IMR-90 (cell line): ENCODE data around the gene CLMP. TPM values are rescaled to one million over a fixed set of nuclear protein-coding genes. Genes with fewer than 3 reads are reported as not detected.
A peak's percentile ranks its signal among the peaks of the same experiment; 100 is the strongest.

Experiments
- ATAC-seq: fragments of 200-7000 bp; cut with Tn5 transposase; 2 replicates; pipeline ENCODE4 v1.9.1; 2020; ENCODE audit warnings: low read depth, mild to moderate bottlenecking, moderate library complexity
- BruUV-seq: library from RNA; stranded (reverse); fragments of 400-500 nt; replicated peaks from 2 replicates; lab custom pipeline; 2021; lab: Mats Ljungman, UMichigan
- CTCF ChIA-PET: fragments of 300-600 bp; formaldehyde crosslinking; extraction: SDS; loops from one replicate; lab custom pipeline; 2021; ENCODE audit warnings: antibody characterized with exemption; lab: Yijun Ruan, JAX
- POLR2A ChIA-PET: fragments of 300-600 bp; sonication (Branson Sonifier 250); formaldehyde crosslinking; loops from one replicate; lab custom pipeline; 2022; ENCODE audit warnings: antibody characterized with exemption; ENCODE audit not compliant: unreplicated experiment; lab: Charles Lee
- DNase-seq: peaks from one replicate; pipeline ENCODE4 v3.0.0; 2013
- H2AFZ ChIP-seq: replicated peaks from 2 replicates; pipeline ENCODE3; 2013; ENCODE audit warnings: low read length, mild to moderate bottlenecking; ENCODE audit not compliant: poor library complexity
- H2AK5ac ChIP-seq: 2 replicates; pipeline ENCODE4 v1.6.1; 2013; ENCODE audit warnings: low read depth, low read length, inconsistent platforms
- H2AK9ac ChIP-seq: replicated peaks from 2 replicates; pipeline ENCODE3; 2013; ENCODE audit warnings: mild to moderate bottlenecking, low read depth, low read length, moderate library complexity; ENCODE audit not compliant: poor library complexity
- H2BK120ac ChIP-seq: 2 replicates; pipeline ENCODE4 v1.6.1; 2013; ENCODE audit warnings: low read depth, low read length, inconsistent platforms
- H2BK15ac ChIP-seq: 3 replicates; pipeline ENCODE4 v1.6.1; 2013; ENCODE audit warnings: low read depth, low read length, inconsistent platforms
- H2BK20ac ChIP-seq: 2 replicates; pipeline ENCODE4 v1.6.1; 2013; ENCODE audit warnings: low read depth, mild to moderate bottlenecking, inconsistent platforms, low read length, moderate library complexity
- H2BK5ac ChIP-seq: 2 replicates; pipeline ENCODE4 v1.6.1; 2013; ENCODE audit warnings: mild to moderate bottlenecking, low read depth, low read length, inconsistent platforms; ENCODE audit not compliant: poor library complexity, severe bottlenecking
- H3K14ac ChIP-seq: replicated peaks from 2 replicates; pipeline ENCODE4 v1.6.1; 2013; ENCODE audit warnings: low read depth, low read length, inconsistent platforms
- H3K18ac ChIP-seq: 2 replicates; pipeline ENCODE4 v1.6.1; 2013; ENCODE audit warnings: low read depth, low read length, control low read depth
- H3K23ac ChIP-seq: 2 replicates; pipeline ENCODE4 v1.6.1; 2013; ENCODE audit warnings: low read depth, low read length, inconsistent platforms
- H3K27ac ChIP-seq: 2 replicates; pipeline ENCODE4 v1.5.1; 2013; ENCODE audit warnings: mild to moderate bottlenecking, control low read depth, low read length; ENCODE audit not compliant: insufficient read depth
- H3K27me3 ChIP-seq: 2 replicates; pipeline ENCODE4 v1.6.1; 2013; ENCODE audit warnings: low read length; ENCODE audit not compliant: control insufficient read depth, insufficient read depth
- H3K36me3 ChIP-seq: 2 replicates; pipeline ENCODE4 v1.6.1; 2013; ENCODE audit warnings: low read length, mixed read lengths; ENCODE audit not compliant: control insufficient read depth, insufficient read depth
- H3K4ac ChIP-seq: 2 replicates; pipeline ENCODE4 v1.6.1; 2013; ENCODE audit warnings: low read depth, low read length, inconsistent platforms
- H3K4me1 ChIP-seq: 2 replicates; pipeline ENCODE4 v1.6.1; 2013; ENCODE audit warnings: low read length, mixed read lengths; ENCODE audit not compliant: control insufficient read depth, insufficient read depth
- H3K4me2 ChIP-seq: 2 replicates; pipeline ENCODE4 v1.6.1; 2013; ENCODE audit warnings: low read depth, mild to moderate bottlenecking, control low read depth, low read length, moderate library complexity
- H3K4me3 ChIP-seq: 2 replicates; pipeline ENCODE4 v1.5.1; 2013; ENCODE audit warnings: low read depth, mild to moderate bottlenecking, control low read depth, low read length, moderate library complexity; ENCODE audit not compliant: insufficient read depth
- H3K56ac ChIP-seq: 2 replicates; pipeline ENCODE4 v1.6.1; 2013; ENCODE audit warnings: low read length, inconsistent platforms; ENCODE audit not compliant: insufficient read depth; ENCODE audit errors: extremely low read depth
- H3K79me1 ChIP-seq, 2 experiments: 2 replicates each; pipeline ENCODE4 v1.6.1; 2013; ENCODE audit warnings: low read length in 2 of 2, inconsistent platforms in 1 of 2, low read depth in 1 of 2
- H3K9ac ChIP-seq: 2 replicates; pipeline ENCODE4 v1.6.1; 2013; ENCODE audit warnings: low read depth, low read length, control low read depth
- H3K9me1 ChIP-seq: 2 replicates; pipeline ENCODE4 v1.6.1; 2013; ENCODE audit warnings: low read length, inconsistent platforms; ENCODE audit not compliant: insufficient read depth
- H3K9me3 ChIP-seq: 2 replicates; pipeline ENCODE4 v1.6.1; 2013; ENCODE audit warnings: low read length; ENCODE audit not compliant: control insufficient read depth, insufficient read depth
- H4K20me1 ChIP-seq: 2 replicates; pipeline ENCODE4 v1.6.1; 2013; ENCODE audit warnings: low read length, inconsistent platforms; ENCODE audit not compliant: insufficient read depth
- H4K5ac ChIP-seq: 2 replicates; pipeline ENCODE4 v1.6.1; 2013; ENCODE audit warnings: mild to moderate bottlenecking, low read depth, low read length, control low read depth
- H4K8ac ChIP-seq, 2 experiments: 2 replicates each; pipeline ENCODE4 v1.6.1; 2013; ENCODE audit warnings: low read depth in 2 of 2, low read length in 2 of 2, control low read depth in 1 of 2, inconsistent platforms in 1 of 2
- H4K91ac ChIP-seq: 2 replicates; pipeline ENCODE4 v1.6.1; 2013; ENCODE audit warnings: low read depth, low read length, inconsistent platforms; ENCODE audit not compliant: insufficient read depth
- BHLHE40 ChIP-seq: fragments of 150-350 bp; IDR thresholded peaks from 2 replicates; pipeline ENCODE4 v1.6.1; 2016; ENCODE audit warnings: mild to moderate bottlenecking, low read depth, low read length
- CEBPB ChIP-seq: IDR thresholded peaks from 2 replicates; pipeline ENCODE4 v1.6.1; 2012; ENCODE audit warnings: low read depth, low read length, improper control_type of control experiment
- CHD1 ChIP-seq: IDR thresholded peaks from 2 replicates; pipeline ENCODE4 v1.6.1; 2012; ENCODE audit warnings: low read depth, low read length, improper control_type of control experiment
- FOS ChIP-seq: fragments of 150-350 bp; IDR thresholded peaks from 2 replicates; pipeline ENCODE4 v1.6.1; 2016; ENCODE audit warnings: low read depth, low read length
- MAFK ChIP-seq: IDR thresholded peaks from 2 replicates; pipeline ENCODE4 v1.6.1; 2012; ENCODE audit warnings: low read depth, low read length, improper control_type of control experiment
- NFE2L2 ChIP-seq: fragments of 150-350 bp; IDR thresholded peaks from 2 replicates; pipeline ENCODE4 v1.6.1; 2016; ENCODE audit warnings: low read depth, mild to moderate bottlenecking, low read length
- POLR2A ChIP-seq: IDR thresholded peaks from 2 replicates; pipeline ENCODE4 v1.6.1; 2012; ENCODE audit warnings: mild to moderate bottlenecking, low read depth, low read length
- SMC3 ChIP-seq: fragments of 150-350 bp; IDR thresholded peaks from 2 replicates; pipeline ENCODE4 v1.6.1; 2016; ENCODE audit warnings: low read depth, mild to moderate bottlenecking, antibody characterized with exemption, low read length, moderate library complexity
- WGBS, 2 experiments: methylation state at CpG; one replicate each; pipeline versions ENCODE4 v1.1.5 to v1.1.7; 2013; ENCODE audit warnings: missing lambda C conversion rate in 2 of 2; ENCODE audit not compliant: insufficient read length in 1 of 2; ENCODE audit errors: extremely low coverage in 2 of 2; 5-methylcytosine and 5-hydroxymethylcytosine counted together
- dilution Hi-C: fragments of 300-500 bp; cut with HindIII; formaldehyde crosslinking; loops from one replicate; pipeline ENCODE4 v1.14.3; 2018; ENCODE audit warnings: low sequenced_read_pairs; ENCODE audit not compliant: unreplicated experiment
- in situ Hi-C: fragments of 300-500 bp; cut with MboI; formaldehyde crosslinking; loops from 3 replicates; pipeline ENCODE4 v1.14.3; 2019; ENCODE audit warnings: low sequenced_read_pairs, inconsistent platforms, mixed read lengths
- intact Hi-C: fragments of 100-400 bp; cut with micrococcal nuclease; formaldehyde crosslinking; loops from 2 replicates; pipeline ENCODE4 v1.10.0; 2022
- polyA plus RNA-seq, 3 experiments: library from polyadenylated mRNA; depleted of rRNA; stranded (reverse); fragments of >200 nt; gene quantifications; 2 replicates each; pipeline ENCODE4 v1.2.3, GENCODE V29; 2012; ENCODE audit warnings: low replicate concordance in 1 of 3
- total RNA-seq: library from RNA; depleted of rRNA; stranded (reverse); fragments of >200 nt; gene quantifications from 2 replicates; pipeline ENCODE4 v1.2.3, GENCODE V29; 2012
- TF ChIP-seq, protein P1 (sequence below): conservative IDR thresholded peaks from 2 replicates; pipeline ENCODE4 v1.5.1; 2012; ENCODE audit warnings: mild to moderate bottlenecking, low read depth, low read length, improper control_type of control experiment

CLMP gene
- total and polyA plus RNA-seq, 2 of the 4 experiments (the other 2 are of a cell fraction) = 54.7 to 95.7 TPM

- peak overlapping the region; percentile 64; the same call in 1 of the 3 replicates for H2BK15ac ChIP-seq
- POLR2A ChIA-PET = no interaction called here
- peak overlapping the region; percentile 53; the same call in 1 of the 2 replicates for H2BK120ac ChIP-seq
- no peak for DNase-seq
- peak overlapping the region; percentile 24 for H3K18ac ChIP-seq
- H3K23ac ChIP-seq = no peak overlapping the region
- in situ Hi-C loops (no loop called here), intact Hi-C loops (no loop called here), dilution Hi-C loops (no loop called here)
- no peaks in the 10 kb centered on the region for H3K79me1 ChIP-seq
- H3K9me3 ChIP-seq = no peaks in the 10 kb centered on the region
- peaks cover 17% of the 10 kb centered on the region; the same call in 1 of the 2 replicates for H3K9me1 ChIP-seq
- H2AK9ac ChIP-seq = no peak overlapping the region
- H3K4me1 ChIP-seq = peaks cover 19% of the 10 kb centered on the region
- H3K4ac ChIP-seq = peak overlapping the region; percentile 61; the same call in 1 of the 2 replicates
- H4K5ac ChIP-seq = 0 out of 2 replicates have a peak overlapping the region, but pooled peaks have one; percentile 28
- no peaks in the 10 kb centered on the region for H4K20me1 ChIP-seq
- CTCF ChIA-PET = interaction anchor here (1.2 to 2.2 kb wide), 2 partner anchors 9 to 44 kb away, joined by 3 to 8 read pairs; no protein-coding TSS in a partner anchor
- H3K36me3 ChIP-seq = no peaks in the 10 kb centered on the region
- WGBS, 2 experiments = 100% methylated on average over 1 of the region's 4 CpGs; no CpG with 5 or more reads in 1 of the 2 experiments
- ATAC-seq = no peak
- no peaks in the 10 kb centered on the region for H3K27me3 ChIP-seq
- no peak overlapping the region for H2AFZ ChIP-seq
- H2BK5ac ChIP-seq = no peak overlapping the region
- H2AK5ac ChIP-seq = peak overlapping the region; percentile 68; the same call in 1 of the 2 replicates
- no peak overlapping the region for H3K27ac ChIP-seq
- H3K9ac ChIP-seq = no peak overlapping the region
- peak overlapping the region; percentile 12; the same call in 1 of the 2 replicates for H2BK20ac ChIP-seq
- H3K14ac ChIP-seq = 0 out of 2 replicates have a peak overlapping the region, but pooled peaks have one; percentile 42
- H3K4me3 ChIP-seq = no peak overlapping the region
- no peak for TF ChIP-seq MAFK
- no peak for TF ChIP-seq BHLHE40
- no peak for TF ChIP-seq CHD1
- TF ChIP-seq, protein P1, sequence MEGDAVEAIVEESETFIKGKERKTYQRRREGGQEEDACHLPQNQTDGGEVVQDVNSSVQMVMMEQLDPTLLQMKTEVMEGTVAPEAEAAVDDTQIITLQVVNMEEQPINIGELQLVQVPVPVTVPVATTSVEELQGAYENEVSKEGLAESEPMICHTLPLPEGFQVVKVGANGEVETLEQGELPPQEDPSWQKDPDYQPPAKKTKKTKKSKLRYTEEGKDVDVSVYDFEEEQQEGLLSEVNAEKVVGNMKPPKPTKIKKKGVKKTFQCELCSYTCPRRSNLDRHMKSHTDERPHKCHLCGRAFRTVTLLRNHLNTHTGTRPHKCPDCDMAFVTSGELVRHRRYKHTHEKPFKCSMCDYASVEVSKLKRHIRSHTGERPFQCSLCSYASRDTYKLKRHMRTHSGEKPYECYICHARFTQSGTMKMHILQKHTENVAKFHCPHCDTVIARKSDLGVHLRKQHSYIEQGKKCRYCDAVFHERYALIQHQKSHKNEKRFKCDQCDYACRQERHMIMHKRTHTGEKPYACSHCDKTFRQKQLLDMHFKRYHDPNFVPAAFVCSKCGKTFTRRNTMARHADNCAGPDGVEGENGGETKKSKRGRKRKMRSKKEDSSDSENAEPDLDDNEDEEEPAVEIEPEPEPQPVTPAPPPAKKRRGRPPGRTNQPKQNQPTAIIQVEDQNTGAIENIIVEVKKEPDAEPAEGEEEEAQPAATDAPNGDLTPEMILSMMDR = no peak
- no peak for TF ChIP-seq FOS
- TF ChIP-seq NFE2L2 = no peak
- TF ChIP-seq SMC3 = no peak
- TF ChIP-seq CEBPB = no peak
- no peak for TF ChIP-seq POLR2A
- H4K8ac ChIP-seq = no peak overlapping the region
- no peak overlapping the region for H3K56ac ChIP-seq
- no TSS peak for BruUV-seq
- H3K4me2 ChIP-seq = no peak overlapping the region
- H4K91ac ChIP-seq = no peak overlapping the region
These were observed 8.4 kb upstream of the CLMP start for GRCh38 chr11:123203471-123203870.
